ENCODE results near the gene CYTL1.

- TF ChIP-seq, protein P1, sequence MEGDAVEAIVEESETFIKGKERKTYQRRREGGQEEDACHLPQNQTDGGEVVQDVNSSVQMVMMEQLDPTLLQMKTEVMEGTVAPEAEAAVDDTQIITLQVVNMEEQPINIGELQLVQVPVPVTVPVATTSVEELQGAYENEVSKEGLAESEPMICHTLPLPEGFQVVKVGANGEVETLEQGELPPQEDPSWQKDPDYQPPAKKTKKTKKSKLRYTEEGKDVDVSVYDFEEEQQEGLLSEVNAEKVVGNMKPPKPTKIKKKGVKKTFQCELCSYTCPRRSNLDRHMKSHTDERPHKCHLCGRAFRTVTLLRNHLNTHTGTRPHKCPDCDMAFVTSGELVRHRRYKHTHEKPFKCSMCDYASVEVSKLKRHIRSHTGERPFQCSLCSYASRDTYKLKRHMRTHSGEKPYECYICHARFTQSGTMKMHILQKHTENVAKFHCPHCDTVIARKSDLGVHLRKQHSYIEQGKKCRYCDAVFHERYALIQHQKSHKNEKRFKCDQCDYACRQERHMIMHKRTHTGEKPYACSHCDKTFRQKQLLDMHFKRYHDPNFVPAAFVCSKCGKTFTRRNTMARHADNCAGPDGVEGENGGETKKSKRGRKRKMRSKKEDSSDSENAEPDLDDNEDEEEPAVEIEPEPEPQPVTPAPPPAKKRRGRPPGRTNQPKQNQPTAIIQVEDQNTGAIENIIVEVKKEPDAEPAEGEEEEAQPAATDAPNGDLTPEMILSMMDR (IDR thresholded peaks at IDR 0.05 in 2 of 3, conservative IDR thresholded peaks at IDR 0.05 in 1 of 3; ENCODE audit: insufficient read depth in 2 of 3, low read depth in 1 of 3, low read length in 3 of 3) = no peak
- TF ChIP-seq ZNF24 (IDR thresholded peaks at IDR 0.05) = no peak
- no peak for TF ChIP-seq FOXA3 (CRISPR knock-in tag; conservative IDR thresholded peaks at IDR 0.05 in 1 of 2, IDR thresholded peaks at IDR 0.05 in 1 of 2)
- TF ChIP-seq TAL1 (IDR thresholded peaks at IDR 0.05) = no peak
- no peak for TF ChIP-seq HNRNPH1 (optimal IDR thresholded peaks at IDR 0.05; ENCODE audit: low read depth, low read length)
- no peak for TF ChIP-seq GABPA (tag; conservative IDR thresholded peaks at IDR 0.05; ENCODE audit: low read depth)
- TF ChIP-seq, protein P2, sequence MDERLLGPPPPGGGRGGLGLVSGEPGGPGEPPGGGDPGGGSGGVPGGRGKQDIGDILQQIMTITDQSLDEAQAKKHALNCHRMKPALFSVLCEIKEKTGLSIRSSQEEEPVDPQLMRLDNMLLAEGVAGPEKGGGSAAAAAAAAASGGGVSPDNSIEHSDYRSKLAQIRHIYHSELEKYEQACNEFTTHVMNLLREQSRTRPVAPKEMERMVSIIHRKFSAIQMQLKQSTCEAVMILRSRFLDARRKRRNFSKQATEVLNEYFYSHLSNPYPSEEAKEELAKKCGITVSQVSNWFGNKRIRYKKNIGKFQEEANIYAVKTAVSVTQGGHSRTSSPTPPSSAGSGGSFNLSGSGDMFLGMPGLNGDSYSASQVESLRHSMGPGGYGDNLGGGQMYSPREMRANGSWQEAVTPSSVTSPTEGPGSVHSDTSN (CRISPR knock-in tag; IDR thresholded peaks at IDR 0.05; ENCODE audit: low read depth) = no peak
- TF ChIP-seq, protein P2 (tag; conservative IDR thresholded peaks at IDR 0.05; ENCODE audit: low read depth) = no peak
- no peak for TF ChIP-seq ATF3 (IDR thresholded peaks at IDR 0.05)
- no peak for TF ChIP-seq ATF3 (CRISPR knock-in tag; conservative IDR thresholded peaks at IDR 0.05)
- TF ChIP-seq USF1 (CRISPR knock-in tag; IDR thresholded peaks at IDR 0.05) = no peak
- TF ChIP-seq MYNN (IDR thresholded peaks at IDR 0.05) = no peak
- no peak for TF ChIP-seq MYNN (CRISPR knock-in tag; IDR thresholded peaks at IDR 0.05)
Observed at GRCh38 chr4:4974727-4975126, 44.5 kb downstream of the CYTL1 start.
